HepG2 (cell line): Measurements from ENCODE around the gene DCAF4L1. TPM values are rescaled to one million over a fixed set of nuclear protein-coding genes. Genes with fewer than 3 reads are reported as not detected.
A peak's percentile ranks its signal among the peaks of the same experiment; 100 is the strongest.

Experiments
- ATAC-seq: fragments of 200-7000 bp; cut with Tn5 transposase; 3 replicates; pipeline ENCODE4 v1.9.1; 2020; ENCODE audit warnings: mild to moderate bottlenecking, moderate library complexity
- Bru-seq: library from RNA; stranded (reverse); fragments of 400-500 nt; gene quantifications from one replicate; lab custom pipeline; 2021; lab: Mats Ljungman, UMichigan
- BruChase-seq, 2 experiments: library from RNA; stranded (reverse); fragments of 400-500 nt; gene quantifications; one replicate each; lab custom pipeline; 2021; lab: Mats Ljungman, UMichigan
- BruUV-seq: library from RNA; stranded (reverse); fragments of 400-500 nt; replicated peaks from 2 replicates; lab custom pipeline; 2021; lab: Mats Ljungman, UMichigan
- CTCF ChIA-PET: fragments of 300-600 bp; formaldehyde crosslinking; extraction: SDS; loops from one replicate; lab custom pipeline; 2021; ENCODE audit warnings: low total read pairs, inconsistent platforms, low intra/inter-chr PET ratio; lab: Yijun Ruan, JAX
- POLR2A ChIA-PET: fragments of 350-600 bp; sonication (Branson Sonifier 250); formaldehyde crosslinking; loops from one replicate; lab custom pipeline; 2020; ENCODE audit warnings: antibody characterized with exemption, inconsistent platforms; lab: Yijun Ruan, JAX
- DNase-seq: peaks from one replicate; pipeline ENCODE4 v3.0.0-alpha.2; 2015; ENCODE audit warnings: low spot score
- FAIRE-seq: peaks from 3 replicates; lab custom pipeline; 2011; peaks lifted over from hg19 to GRCh38; lab: Jason Lieb, UNC
- H2AFZ ChIP-seq: one replicate; pipeline ENCODE4 v1.6.1; 2011; ENCODE audit warnings: low read length, inconsistent platforms
- H3K27ac ChIP-seq: fragments of 300-600 bp; 3 replicates; pipeline ENCODE4 v1.8.0; 2011; ENCODE audit warnings: mixed run types, mild to moderate bottlenecking, mixed read lengths, low read length, inconsistent platforms; ENCODE audit not compliant: insufficient read depth; ENCODE audit errors: extremely low read length
- H3K27me3 ChIP-seq, 2 experiments: fragments of 200-600 bp in 1 of 2; 2 replicates in 1 of 2; 3 replicates in 1 of 2; pipeline versions ENCODE4 v1.6.0 to v1.8.0; 2011; ENCODE audit warnings: low read length in 2 of 2, mild to moderate bottlenecking in 2 of 2, moderate library complexity in 2 of 2, inconsistent platforms in 1 of 2; ENCODE audit not compliant: insufficient read depth in 2 of 2, control insufficient read depth in 1 of 2
- H3K36me3 ChIP-seq, 2 experiments: fragments of 200-600 bp in 1 of 2; replicated peaks in 1 of 2; 2 replicates in 1 of 2; 3 replicates in 1 of 2; pipeline versions ENCODE4 v1.5.1 to v1.8.0; 2011; ENCODE audit warnings: low read length in 2 of 2, inconsistent platforms in 1 of 2; ENCODE audit not compliant: insufficient read depth in 2 of 2, control insufficient read depth in 1 of 2
- H3K4me1 ChIP-seq: 2 replicates; pipeline ENCODE4 v1.5.1; 2012; ENCODE audit warnings: low read length, inconsistent platforms; ENCODE audit not compliant: insufficient read depth
- H3K4me2 ChIP-seq: 2 replicates; pipeline ENCODE4 v1.6.0; 2011; ENCODE audit warnings: low read depth, low read length, inconsistent platforms
- H3K4me3 ChIP-seq, 3 experiments: fragments of 200-600 bp in 1 of 3; sonication (generic), shearing (Covaris generic) in 1 of 3; replicated peaks in 1 of 3; 2 replicates each; pipeline ENCODE4 v1.5.1; 2011 to 2016; ENCODE audit warnings: low read length in 3 of 3, inconsistent platforms in 2 of 3, low read depth in 2 of 3, mild to moderate bottlenecking in 2 of 3, control low read depth in 1 of 3, mixed read lengths in 1 of 3; ENCODE audit not compliant: insufficient read depth in 1 of 3
- H3K79me2 ChIP-seq: one replicate; pipeline ENCODE4 v1.6.1; 2011; ENCODE audit warnings: low read length, inconsistent platforms; ENCODE audit not compliant: insufficient read depth
- H3K9ac ChIP-seq: 2 replicates; pipeline ENCODE4 v1.6.0; 2011; ENCODE audit warnings: mild to moderate bottlenecking, low read depth, low read length, inconsistent platforms; ENCODE audit not compliant: insufficient read depth
- H3K9me3 ChIP-seq: 2 replicates; pipeline ENCODE4 v1.5.1; 2012; ENCODE audit warnings: mild to moderate bottlenecking, low read length
- H4K20me1 ChIP-seq: 2 replicates; pipeline ENCODE4 v1.6.0; 2011; ENCODE audit warnings: inconsistent platforms, mild to moderate bottlenecking, low read length, moderate library complexity; ENCODE audit not compliant: insufficient read depth
- AHR ChIP-seq: IDR thresholded peaks from 2 replicates; pipeline ENCODE4 v1.6.1; 2018; ENCODE audit warnings: missing genetic modification reagents, missing compliant biosample characterization
- ARNT ChIP-seq: fragments of 450-650 bp; IDR thresholded peaks from 2 replicates; pipeline ENCODE4 v1.6.1; 2017
- CREB1 ChIP-seq, 2 experiments: fragments of 450-650 bp in 1 of 2; IDR thresholded peaks; 2 replicates each; pipeline ENCODE4 v1.6.1; 2016 to 2017; ENCODE audit warnings: control low read depth in 1 of 2, mild to moderate bottlenecking in 1 of 2, missing compliant biosample characterization in 1 of 2, missing genetic modification characterization in 1 of 2
- HDAC6 ChIP-seq: fragments of 200-600 bp; sonication (generic); IDR thresholded peaks from 2 replicates; pipeline ENCODE4 v1.7.0; 2017; ENCODE audit warnings: mild to moderate bottlenecking, antibody characterized with exemption, low read length, low read depth
- HES4 ChIP-seq: sonication (generic); formaldehyde crosslinking; IDR thresholded peaks from 2 replicates; pipeline ENCODE4 v1.9.0; 2021; ENCODE audit warnings: mild to moderate bottlenecking, missing genetic modification reagents, borderline replicate concordance
- NCOA5 ChIP-seq: sonication (generic); formaldehyde crosslinking; IDR thresholded peaks from 2 replicates; pipeline ENCODE4 v1.4.0; 2020; ENCODE audit warnings: missing genetic modification reagents
- PTBP1 ChIP-seq: fragments of 200-400 bp; formaldehyde crosslinking; IDR thresholded peaks from 2 replicates; pipeline ENCODE4 v1.6.1; 2018; ENCODE audit warnings: low read length, low read depth; ENCODE audit not compliant: poor library complexity, severe bottlenecking
- SIX4 ChIP-seq: sonication (generic); formaldehyde crosslinking; IDR thresholded peaks from 2 replicates; pipeline ENCODE4 v1.4.0; 2020; ENCODE audit warnings: missing genetic modification reagents
- SRSF1 ChIP-seq: fragments of 200-400 bp; formaldehyde crosslinking; optimal IDR thresholded peaks from 2 replicates; pipeline ENCODE3; 2017; ENCODE audit warnings: mild to moderate bottlenecking, low read depth, low read length, moderate library complexity
- TBX2 ChIP-seq: sonication (generic); formaldehyde crosslinking; IDR thresholded peaks from 2 replicates; pipeline ENCODE4 v1.5.0; 2020; ENCODE audit warnings: missing genetic modification reagents, mild to moderate bottlenecking, borderline replicate concordance
- TGIF2 ChIP-seq: IDR thresholded peaks from 2 replicates; pipeline ENCODE4 v1.6.1; 2016; ENCODE audit warnings: control low read depth, missing compliant biosample characterization
- ZMYM4 ChIP-seq: sonication (generic); formaldehyde crosslinking; IDR thresholded peaks from 2 replicates; pipeline ENCODE4 v1.8.1; 2023; ENCODE audit warnings: mild to moderate bottlenecking, missing genetic modification reagents
- ZNF350 ChIP-seq: sonication (generic); formaldehyde crosslinking; IDR thresholded peaks from 2 replicates; pipeline ENCODE4 v1.4.0; 2020; ENCODE audit warnings: mild to moderate bottlenecking, low read depth, missing genetic modification reagents, borderline replicate concordance
- ZNF558 ChIP-seq: sonication (generic); formaldehyde crosslinking; IDR thresholded peaks from 2 replicates; pipeline ENCODE4 v1.9.0; 2022; ENCODE audit warnings: mild to moderate bottlenecking, missing genetic modification reagents, borderline replicate concordance
- ZSCAN21 ChIP-seq: sonication (generic); formaldehyde crosslinking; IDR thresholded peaks from 2 replicates; pipeline ENCODE4 v1.8.0; 2022; ENCODE audit warnings: mild to moderate bottlenecking, missing genetic modification reagents, moderate library complexity, borderline replicate concordance
- WGBS: methylation state at CpG from one replicate; pipeline ENCODE4 v1.1.6; 2017; ENCODE audit warnings: low lambda C conversion rate; 5-methylcytosine and 5-hydroxymethylcytosine counted together
- in situ Hi-C: cut with HindIII; loops from 2 replicates; pipeline ENCODE4 v1.10.0; 2017; ENCODE audit warnings: low pct_unique_long_range_greater_than_20kb; ENCODE audit not compliant: extremely low pct_ligation_motif_present
- intact Hi-C: fragments of 100-400 bp; cut with micrococcal nuclease; formaldehyde crosslinking; loops from one replicate; pipeline ENCODE4 v1.10.0; 2022; ENCODE audit not compliant: unreplicated experiment
- long read RNA-seq, 2 experiments: library from RNA in 1 of 2; library from polyadenylated mRNA in 1 of 2; stranded (forward) in 1 of 2; unstranded in 1 of 2; transcript quantifications; one replicate each; pipeline ENCODE4 v2.0.0, GENCODE V29; 2019 to 2022
- polyA minus RNA-seq, 3 experiments: library from RNA; depleted of rRNA, polyadenylated mRNA; stranded (reverse); fragments of >200 nt; gene quantifications; 2 replicates each; pipeline ENCODE4 v1.2.3, GENCODE V29; 2011; ENCODE audit warnings: low replicate concordance in 1 of 3
- polyA plus RNA-seq, 8 experiments: library from polyadenylated mRNA; depleted of rRNA in 3 of 8; stranded (reverse) in 7 of 8; unstranded in 1 of 8; fragments of >200 nt; fragmentation: Illumina TruSeq in 4 of 8; extraction: Trizol in 4 of 8; gene quantifications; 2 replicates each; pipeline versions ENCODE4 v1.2.1 to v1.2.3, GENCODE V29; 2011 to 2016; ENCODE audit warnings: low read depth in 4 of 8, missing spikeins in 1 of 8, mixed read lengths in 1 of 8; ENCODE audit not compliant: insufficient read depth in 1 of 8
- total RNA-seq, 5 experiments: library from RNA; depleted of rRNA; stranded (reverse); fragments of >200 nt; fragmentation: Illumina TruSeq; extraction: Trizol; gene quantifications; 2 replicates each; pipeline ENCODE4 v1.2.3, GENCODE V29; 2016; ENCODE audit warnings: low read depth in 1 of 5
- TF ChIP-seq, protein P1 (sequence below): sonication (generic); formaldehyde crosslinking; conservative IDR thresholded peaks from 2 replicates; pipeline ENCODE4 v1.8.0; 2022; ENCODE audit warnings: mild to moderate bottlenecking, moderate library complexity, missing genetic modification reagents
- TF ChIP-seq, protein P2 (sequence below): sonication (generic); formaldehyde crosslinking; IDR thresholded peaks from 2 replicates; pipeline ENCODE4 v1.8.1; 2023; ENCODE audit warnings: mild to moderate bottlenecking, inconsistent platforms, moderate library complexity, missing genetic modification reagents, borderline replicate concordance

The DCAF4L1 gene, protein sequence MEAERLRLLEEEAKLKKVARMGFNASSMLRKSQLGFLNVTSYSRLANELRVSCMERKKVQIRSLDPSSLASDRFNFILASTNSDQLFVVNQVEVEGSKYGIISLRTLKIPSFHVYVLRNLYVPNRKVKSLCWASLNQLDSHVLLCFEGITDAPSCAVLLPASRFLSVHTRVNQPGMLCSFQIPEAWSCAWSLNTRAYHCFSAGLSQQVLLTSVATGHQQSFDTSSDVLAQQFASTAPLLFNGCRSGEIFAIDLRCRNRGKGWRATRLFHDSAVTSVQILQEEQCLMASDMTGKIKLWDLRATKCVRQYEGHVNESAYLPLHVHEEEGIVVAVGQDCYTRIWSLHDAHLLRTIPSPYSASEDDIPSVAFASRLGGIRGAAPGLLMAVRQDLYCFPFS
- total RNA-seq (2016; rRNA removed; fragmentation: Illumina TruSeq; extraction: Trizol) (0.09 TPM in 1 of 2 replicates, not detected in the other), polyA plus RNA-seq (2011; rRNA removed) (0.03 and 0.05 TPM in 2 replicates), polyA minus RNA-seq (2011; rRNA and poly(A)+ RNA removed; ENCODE audit: low replicate concordance) (0.04 and 0.40 TPM in 2 replicates), Bru-seq, nascent RNA (percentile 29 among the genes with signal in this experiment), BruChase-seq, experiment 1, labeled RNA remaining after a 6-hour chase (percentile 82 among the genes with signal in this experiment), BruChase-seq, experiment 2, labeled RNA remaining after a 2-hour chase (percentile 85 among the genes with signal in this experiment)
- not detected in 2 replicates for total RNA-seq (2016; cell fraction: cytosol; rRNA removed; fragmentation: Illumina TruSeq; extraction: Trizol; ENCODE audit: low read depth)
- 0.02 TPM in 1 of 2 replicates, not detected in the other for total RNA-seq (2016; cell fraction: insoluble cytoplasmic fraction; rRNA removed; fragmentation: Illumina TruSeq; extraction: Trizol)
- total RNA-seq (2016; cell fraction: membrane; rRNA removed; fragmentation: Illumina TruSeq; extraction: Trizol): not detected in 2 replicates
- 0.06 and 0.09 TPM in 2 replicates for total RNA-seq (2016; cell fraction: nucleus; rRNA removed; fragmentation: Illumina TruSeq; extraction: Trizol)
- polyA plus RNA-seq (2011; cell fraction: cytosol; rRNA removed): 0.01 TPM in 1 of 2 replicates, not detected in the other
- 0.10 and 0.14 TPM in 2 replicates for polyA plus RNA-seq (2011; cell fraction: nucleus; rRNA removed)
- 0.05 and 0.20 TPM in 2 replicates for polyA plus RNA-seq (2012)
- not detected in 2 replicates for polyA plus RNA-seq (2016; cell fraction: cytosol; fragmentation: Illumina TruSeq; extraction: Trizol; ENCODE audit: low read depth)
- polyA plus RNA-seq (2016; cell fraction: insoluble cytoplasmic fraction; fragmentation: Illumina TruSeq; extraction: Trizol; ENCODE audit: low read depth): not detected in 2 replicates
- polyA plus RNA-seq (2016; cell fraction: membrane; fragmentation: Illumina TruSeq; extraction: Trizol; ENCODE audit: low read depth): not detected in 2 replicates
- polyA plus RNA-seq (2016; cell fraction: nucleus; fragmentation: Illumina TruSeq; extraction: Trizol; ENCODE audit: insufficient read depth, low read depth): 0.24 and 0.34 TPM in 2 replicates
- polyA minus RNA-seq (2011; cell fraction: cytosol; rRNA and poly(A)+ RNA removed): not detected in 2 replicates
- 0.12 and 0.26 TPM in 2 replicates for polyA minus RNA-seq (2011; cell fraction: nucleus; rRNA and poly(A)+ RNA removed)
- long read RNA-seq, experiment 1: 0 reads
- long read RNA-seq, experiment 2: 0 reads

- Histone ChIP-seq H3K79me2 (no peaks in the 10 kb centered on the region), H3K4me2 (no peak within 1 kb of the TSS), H3K9me3 (no peaks in the 10 kb centered on the region)
- TF ChIP-seq ZNF558 (CRISPR knock-in tag): no peak
- TF ChIP-seq NCOA5 (CRISPR knock-in tag): no peak
- TF ChIP-seq SRSF1: no peak
- no peak for TF ChIP-seq SIX4 (CRISPR knock-in tag)
- no peak for TF ChIP-seq TBX2 (CRISPR knock-in tag)
- no peak for TF ChIP-seq ZSCAN21 (CRISPR knock-in tag)
- no peak for TF ChIP-seq ARNT
- TF ChIP-seq TGIF2 (CRISPR knock-in tag): no peak
- no peak for TF ChIP-seq PTBP1
- TF ChIP-seq, protein P1, sequence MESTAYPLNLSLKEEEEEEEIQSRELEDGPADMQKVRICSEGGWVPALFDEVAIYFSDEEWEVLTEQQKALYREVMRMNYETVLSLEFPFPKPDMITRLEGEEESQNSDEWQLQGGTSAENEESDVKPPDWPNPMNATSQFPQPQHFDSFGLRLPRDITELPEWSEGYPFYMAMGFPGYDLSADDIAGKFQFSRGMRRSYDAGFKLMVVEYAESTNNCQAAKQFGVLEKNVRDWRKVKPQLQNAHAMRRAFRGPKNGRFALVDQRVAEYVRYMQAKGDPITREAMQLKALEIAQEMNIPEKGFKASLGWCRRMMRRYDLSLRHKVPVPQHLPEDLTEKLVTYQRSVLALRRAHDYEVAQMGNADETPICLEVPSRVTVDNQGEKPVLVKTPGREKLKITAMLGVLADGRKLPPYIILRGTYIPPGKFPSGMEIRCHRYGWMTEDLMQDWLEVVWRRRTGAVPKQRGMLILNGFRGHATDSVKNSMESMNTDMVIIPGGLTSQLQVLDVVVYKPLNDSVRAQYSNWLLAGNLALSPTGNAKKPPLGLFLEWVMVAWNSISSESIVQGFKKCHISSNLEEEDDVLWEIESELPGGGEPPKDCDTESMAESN (CRISPR knock-in tag): no peak
- TF ChIP-seq AHR (CRISPR knock-in tag): no peak
- TF ChIP-seq ZMYM4 (CRISPR knock-in tag): no peak
- TF ChIP-seq, protein P2, sequence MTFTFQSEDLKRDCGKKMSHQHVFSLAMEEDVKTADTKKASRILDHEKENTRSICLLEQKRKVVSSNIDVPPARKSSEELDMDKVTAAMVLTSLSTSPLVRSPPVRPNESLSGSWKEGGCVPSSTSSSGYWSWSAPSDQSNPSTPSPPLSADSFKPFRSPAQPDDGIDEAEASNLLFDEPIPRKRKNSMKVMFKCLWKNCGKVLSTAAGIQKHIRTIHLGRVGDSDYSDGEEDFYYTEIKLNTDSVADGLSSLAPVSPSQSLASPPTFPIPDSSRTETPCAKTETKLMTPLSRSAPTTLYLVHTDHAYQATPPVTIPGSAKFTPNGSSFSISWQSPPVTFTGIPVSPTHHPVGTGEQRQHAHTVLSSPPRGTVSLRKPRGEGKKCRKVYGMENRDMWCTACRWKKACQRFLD: no peak
- no peak for TF ChIP-seq CREB1 (IDR thresholded peaks at IDR 0.05)
- TF ChIP-seq CREB1 (CRISPR knock-in tag; IDR thresholded peaks at IDR 0.05): no peak
- no peak for TF ChIP-seq ZNF350 (CRISPR knock-in tag)
- no peak for TF ChIP-seq HDAC6
- TF ChIP-seq HES4 (CRISPR knock-in tag): no peak
- TF ChIP-seq, all 625 proteins: peak for 0
- no peak for ATAC-seq
- no peak for FAIRE-seq
- no peak for DNase-seq
- 88% methylated on average over 12 of the region's 12 CpGs for WGBS
- in situ Hi-C loops: no loop called here
- ChIA-PET POLR2A (no interaction called here), CTCF (no interaction called here)
- Histone ChIP-seq H3K4me1 (peaks cover 11% of the 10 kb centered on the region; the same call in 1 of the 2 replicates), H3K4me3 (no peak within 1 kb of the TSS), H3K36me3 (no peaks in the 10 kb centered on the region), H3K9ac (no peak within 1 kb of the TSS), H3K27ac (no peak within 1 kb of the TSS), H2AFZ (no peak within 1 kb of the TSS), H4K20me1 (no peaks in the 10 kb centered on the region), H3K27me3 (no peaks in the 10 kb centered on the region)
- intact Hi-C loops: no loop called here
- BruUV-seq: no TSS peak
Observed at GRCh38 chr4:41981456-41981855, at the start of gene DCAF4L1. DCAF4L1 (plus strand) TSS chr4:41981756; CDS start chr4:41981793, 37 bp downstream.
